Measurements from ENCODE around the gene MEPE. TPM values are rescaled to one million over a fixed set of nuclear protein-coding genes. Genes with fewer than 3 reads are reported as not detected.

MEPE gene
- polyA plus RNA-seq, 4 donors: 0.01 TPM; not detected in 3

DNA sequence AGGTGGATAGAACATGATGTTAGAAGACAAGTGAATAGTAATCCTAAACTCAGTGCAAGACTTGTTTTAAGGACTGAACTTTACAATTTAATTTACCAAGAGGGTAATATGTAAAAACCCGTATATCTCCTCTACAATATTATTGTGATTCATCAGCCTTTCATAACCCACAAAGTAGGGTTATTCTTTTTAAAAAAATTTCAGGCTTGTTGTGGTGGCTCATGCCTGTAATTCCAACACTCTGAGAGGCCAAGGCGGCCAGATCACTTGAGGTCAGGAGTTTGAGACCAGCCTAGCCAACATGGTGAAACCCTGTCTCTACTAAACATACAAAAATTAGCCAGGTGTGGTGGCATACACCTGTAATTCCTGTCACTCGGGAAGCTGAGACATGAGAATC, 26.2 kb upstream of the MEPE start:
- H3K27me3 ChIP-seq (ENCODE audit: control insufficient read depth in 3 of 3, insufficient read depth in 3 of 3, low read length in 3 of 3): no peaks in the 10 kb centered on the region
- H3K4me3 ChIP-seq (ENCODE audit: low read depth in 1 of 3, low read length in 3 of 3): no peak overlapping the region
- WGBS, 3 donors: 86 to 87% (median 86%) methylated on average over 3 of the region's 3 CpGs
- DNase-seq (no peak), FAIRE-seq (no peak)
- no peak overlapping the region for H3K27ac ChIP-seq (ENCODE audit: low read depth in 1 of 3, low read length in 2 of 3)
- H3K36me3 ChIP-seq (ENCODE audit: control insufficient read depth in 3 of 3, insufficient read depth in 2 of 3, low read depth in 1 of 3, low read length in 3 of 3): no peaks in the 10 kb centered on the region
- H3K4me1 ChIP-seq (ENCODE audit: control insufficient read depth in 3 of 3, insufficient read depth in 2 of 3, low read depth in 1 of 3, low read length in 2 of 3): no peaks in the 10 kb centered on the region
- H3K9me3 ChIP-seq (ENCODE audit: control insufficient read depth in 2 of 2, insufficient read depth in 1 of 2, low read depth in 1 of 2, low read length in 1 of 2): no peaks in the 10 kb centered on the region

DNA sequence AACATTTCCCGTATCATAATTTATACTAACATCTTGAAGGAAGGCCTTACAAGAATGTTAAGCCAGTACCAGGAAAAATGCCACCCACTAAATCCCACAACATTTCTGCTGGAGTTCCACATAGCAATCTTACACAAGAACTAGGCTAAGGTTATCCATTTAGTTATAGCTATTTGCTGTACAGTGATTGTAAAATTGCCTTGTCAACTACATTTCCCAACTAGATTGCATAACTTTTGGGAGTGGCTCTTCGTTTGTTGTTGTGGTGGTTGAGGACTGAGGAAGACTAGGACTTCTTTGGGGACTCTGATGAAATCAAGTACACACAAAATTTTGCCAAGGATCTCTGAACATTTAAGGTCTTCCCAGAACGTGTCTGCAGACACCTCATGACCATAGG, 25.4 kb upstream of the MEPE start:
- Histone ChIP-seq H3K4me3 (ENCODE audit: low read depth in 1 of 3, low read length in 3 of 3) (no peak overlapping the region), H3K36me3 (ENCODE audit: control insufficient read depth in 3 of 3, insufficient read depth in 2 of 3, low read depth in 1 of 3, low read length in 3 of 3) (no peaks in the 10 kb centered on the region), H3K9me3 (ENCODE audit: control insufficient read depth in 2 of 2, insufficient read depth in 1 of 2, low read depth in 1 of 2, low read length in 1 of 2) (no peaks in the 10 kb centered on the region), H3K27me3 (ENCODE audit: control insufficient read depth in 3 of 3, insufficient read depth in 3 of 3, low read length in 3 of 3) (no peaks in the 10 kb centered on the region), H3K27ac (ENCODE audit: low read depth in 1 of 3, low read length in 2 of 3) (no peak overlapping the region), H3K4me1 (ENCODE audit: control insufficient read depth in 3 of 3, insufficient read depth in 2 of 3, low read depth in 1 of 3, low read length in 2 of 3) (no peaks in the 10 kb centered on the region)
- FAIRE-seq (no peak), DNase-seq (peak in 1 of 2 donors; percentile 5)
- WGBS, 3 donors: 47 to 70% (median 59%) methylated on average over 3 of the region's 3 CpGs

DNA sequence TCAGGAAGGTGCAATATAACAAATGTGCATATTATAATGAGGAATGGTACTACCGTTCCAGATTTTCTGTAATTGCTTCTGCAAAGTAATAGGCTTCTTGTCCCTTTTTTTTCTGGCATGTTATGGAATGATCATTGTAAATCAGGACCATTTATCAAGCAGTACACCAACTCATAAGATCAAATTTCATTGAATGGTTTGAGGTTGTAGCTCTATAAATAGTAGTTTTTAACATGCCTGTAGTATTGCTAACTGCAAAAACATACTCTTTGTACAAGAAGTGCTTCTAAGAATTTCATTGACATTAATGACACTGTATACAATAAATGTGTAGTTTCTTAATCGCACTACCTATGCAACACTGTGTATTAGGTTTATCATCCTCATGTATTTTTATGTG, 20.8 kb upstream of the MEPE start:
- no peaks in the 10 kb centered on the region for H3K27me3 ChIP-seq (ENCODE audit: control insufficient read depth in 3 of 3, insufficient read depth in 3 of 3, low read length in 3 of 3)
- DNase-seq (no peak), FAIRE-seq (no peak)
- no peak overlapping the region for H3K27ac ChIP-seq (ENCODE audit: low read depth in 1 of 3, low read length in 2 of 3)
- WGBS, 3 donors: 92 to 97% (median 96%) methylated on average over 2 of the region's 2 CpGs
- no peak overlapping the region for H3K4me3 ChIP-seq (ENCODE audit: low read depth in 1 of 3, low read length in 3 of 3)
- no peaks in the 10 kb centered on the region for H3K9me3 ChIP-seq (ENCODE audit: control insufficient read depth in 2 of 2, insufficient read depth in 1 of 2, low read depth in 1 of 2, low read length in 1 of 2)
- no peaks in the 10 kb centered on the region for H3K4me1 ChIP-seq (ENCODE audit: control insufficient read depth in 3 of 3, insufficient read depth in 2 of 3, low read depth in 1 of 3, low read length in 2 of 3)
- H3K36me3 ChIP-seq (ENCODE audit: control insufficient read depth in 3 of 3, insufficient read depth in 2 of 3, low read depth in 1 of 3, low read length in 3 of 3): no peaks in the 10 kb centered on the region

DNA sequence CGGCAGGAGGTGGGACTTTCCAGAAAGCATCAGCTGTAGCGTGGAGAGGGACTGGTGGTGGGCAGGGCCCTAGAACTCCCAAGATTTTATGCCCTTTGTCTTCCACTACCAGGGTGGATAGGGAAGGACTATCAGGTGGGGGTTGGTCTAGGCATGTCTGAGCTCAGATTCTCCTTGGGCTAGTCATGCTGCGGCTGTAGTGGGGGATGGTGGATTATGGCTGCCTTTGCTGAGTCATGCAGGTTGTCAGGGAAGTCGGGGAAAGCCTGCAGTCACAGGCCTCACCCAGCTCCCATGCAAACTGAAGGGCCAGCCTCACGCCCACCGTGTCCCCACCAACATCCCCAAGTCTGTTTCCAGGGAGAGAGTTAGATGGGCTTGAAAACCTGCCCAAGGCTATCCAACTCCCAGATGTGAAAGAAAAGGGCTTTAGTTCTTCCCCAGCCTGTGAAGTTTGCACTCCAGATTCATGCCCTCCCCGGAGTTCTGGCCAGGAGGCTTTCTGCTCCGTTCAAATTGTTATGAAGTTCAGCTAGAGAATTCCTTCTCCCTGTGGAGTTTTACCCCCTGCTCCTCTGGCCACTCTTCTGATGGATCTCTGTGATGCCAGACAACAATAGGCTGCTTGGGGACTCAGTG, 13.4 kb upstream of the MEPE start:
- DNase-seq (no peak), FAIRE-seq (no peak)
- Histone ChIP-seq H3K4me3 (ENCODE audit: low read depth in 1 of 3, low read length in 3 of 3) (no peak overlapping the region), H3K4me1 (ENCODE audit: control insufficient read depth in 3 of 3, insufficient read depth in 2 of 3, low read depth in 1 of 3, low read length in 2 of 3) (no peaks in the 10 kb centered on the region), H3K9me3 (ENCODE audit: control insufficient read depth in 2 of 2, insufficient read depth in 1 of 2, low read depth in 1 of 2, low read length in 1 of 2) (no peaks in the 10 kb centered on the region), H3K27ac (ENCODE audit: low read depth in 1 of 3, low read length in 2 of 3) (no peak overlapping the region), H3K36me3 (ENCODE audit: control insufficient read depth in 3 of 3, insufficient read depth in 2 of 3, low read depth in 1 of 3, low read length in 3 of 3) (no peaks in the 10 kb centered on the region), H3K27me3 (ENCODE audit: control insufficient read depth in 3 of 3, insufficient read depth in 3 of 3, low read length in 3 of 3) (no peaks in the 10 kb centered on the region)
- 76 to 80% (median 78%) methylated on average over 8 of the region's 8 CpGs for WGBS, 3 donors

DNA sequence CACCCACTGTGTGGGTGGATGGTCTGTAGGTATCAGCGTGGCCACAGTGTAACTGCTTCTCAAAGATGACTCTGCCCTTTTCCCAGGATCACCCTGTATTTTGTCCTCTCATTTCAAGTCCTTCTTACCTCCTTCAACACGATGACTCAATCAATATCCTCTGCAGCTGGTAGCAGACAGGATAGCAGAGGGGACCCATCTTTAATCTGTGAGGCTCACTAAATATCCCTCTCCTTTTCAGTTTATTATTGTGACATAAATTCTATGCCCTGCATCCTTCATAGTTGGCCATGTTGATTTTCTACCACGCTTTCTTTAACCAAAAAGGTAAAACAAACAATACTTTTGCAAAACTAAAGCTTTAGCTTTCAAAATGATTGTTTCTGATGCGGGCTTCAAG, 9.6 kb upstream of the MEPE start:
- FAIRE-seq: no peak
- Histone ChIP-seq H3K27me3 (ENCODE audit: control insufficient read depth in 3 of 3, insufficient read depth in 3 of 3, low read length in 3 of 3) (peaks cover 0 to 2% (median 0%) of the 10 kb centered on the region in 3 donors), H3K9me3 (ENCODE audit: control insufficient read depth in 2 of 2, insufficient read depth in 1 of 2, low read depth in 1 of 2, low read length in 1 of 2) (peaks cover 0 to 2% of the 10 kb centered on the region in 2 donors), H3K27ac (ENCODE audit: low read depth in 1 of 3, low read length in 2 of 3) (no peak overlapping the region), H3K36me3 (ENCODE audit: control insufficient read depth in 3 of 3, insufficient read depth in 2 of 3, low read depth in 1 of 3, low read length in 3 of 3) (no peaks in the 10 kb centered on the region), H3K4me3 (ENCODE audit: low read depth in 1 of 3, low read length in 3 of 3) (no peak overlapping the region), H3K4me1 (ENCODE audit: control insufficient read depth in 3 of 3, insufficient read depth in 2 of 3, low read depth in 1 of 3, low read length in 2 of 3) (no peaks in the 10 kb centered on the region)
- no peak for DNase-seq
- 50 to 77% (median 69%) methylated on average over 4 of the region's 4 CpGs for WGBS, 3 donors

DNA sequence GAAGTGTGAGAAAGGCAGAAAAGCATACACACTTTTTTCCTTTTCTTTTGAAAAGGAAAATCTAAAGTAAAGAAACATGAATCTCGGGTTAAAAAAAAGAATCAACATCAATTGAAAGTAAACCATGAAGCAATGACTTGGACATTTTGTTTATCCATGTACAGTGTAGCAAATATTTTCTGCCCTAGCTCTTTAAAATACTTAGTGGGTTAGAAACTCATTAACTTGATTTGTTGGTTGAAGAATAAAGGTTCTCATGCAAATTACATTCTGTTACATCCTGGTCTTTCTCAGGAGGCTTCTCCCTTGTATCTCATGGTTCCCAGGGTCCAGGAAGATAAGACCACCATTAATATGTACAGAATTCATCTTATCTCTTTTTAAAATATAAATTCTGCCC, 9.0 kb upstream of the MEPE start:
- H3K36me3 ChIP-seq (ENCODE audit: control insufficient read depth in 3 of 3, insufficient read depth in 2 of 3, low read depth in 1 of 3, low read length in 3 of 3): no peaks in the 10 kb centered on the region
- H3K27ac ChIP-seq (ENCODE audit: low read depth in 1 of 3, low read length in 2 of 3): no peak overlapping the region
- H3K9me3 ChIP-seq (ENCODE audit: control insufficient read depth in 2 of 2, insufficient read depth in 1 of 2, low read depth in 1 of 2, low read length in 1 of 2): peaks cover 0 to 2% of the 10 kb centered on the region in 2 donors
- H3K4me1 ChIP-seq (ENCODE audit: control insufficient read depth in 3 of 3, insufficient read depth in 2 of 3, low read depth in 1 of 3, low read length in 2 of 3): no peaks in the 10 kb centered on the region
- peaks cover 0 to 2% (median 0%) of the 10 kb centered on the region in 3 donors for H3K27me3 ChIP-seq (ENCODE audit: control insufficient read depth in 3 of 3, insufficient read depth in 3 of 3, low read length in 3 of 3)
- FAIRE-seq (no peak), DNase-seq (no peak)
- 43 to 53% (median 53%) methylated on average over 1 of the region's 1 CpG for WGBS, 3 donors
- H3K4me3 ChIP-seq (ENCODE audit: low read depth in 1 of 3, low read length in 3 of 3): no peak overlapping the region

DNA sequence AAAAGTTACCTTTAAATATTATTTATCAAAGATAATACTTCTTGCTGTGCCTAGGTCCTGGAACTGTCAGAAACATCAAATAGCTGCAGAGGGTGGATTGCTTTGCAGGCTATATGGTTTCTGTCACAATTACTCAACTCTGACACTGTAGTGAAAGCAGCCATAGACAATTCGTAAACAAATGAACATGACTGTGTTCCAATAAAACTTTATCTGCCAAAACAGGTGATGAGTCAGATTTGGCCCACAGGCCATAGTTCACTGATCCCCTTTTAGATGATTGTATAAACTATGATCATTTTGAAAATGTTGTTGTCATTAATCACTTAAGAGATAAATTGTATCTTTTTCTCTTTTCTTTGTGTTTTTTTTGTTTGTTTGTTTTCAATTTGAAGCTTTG, 8.4 kb upstream of the MEPE start:
- 48 to 73% (median 50%) methylated on average over 1 of the region's 1 CpG for WGBS, 3 donors
- H3K27me3 ChIP-seq (ENCODE audit: control insufficient read depth in 3 of 3, insufficient read depth in 3 of 3, low read length in 3 of 3): peaks cover 0 to 2% (median 0%) of the 10 kb centered on the region in 3 donors
- no peak for FAIRE-seq

DNA sequence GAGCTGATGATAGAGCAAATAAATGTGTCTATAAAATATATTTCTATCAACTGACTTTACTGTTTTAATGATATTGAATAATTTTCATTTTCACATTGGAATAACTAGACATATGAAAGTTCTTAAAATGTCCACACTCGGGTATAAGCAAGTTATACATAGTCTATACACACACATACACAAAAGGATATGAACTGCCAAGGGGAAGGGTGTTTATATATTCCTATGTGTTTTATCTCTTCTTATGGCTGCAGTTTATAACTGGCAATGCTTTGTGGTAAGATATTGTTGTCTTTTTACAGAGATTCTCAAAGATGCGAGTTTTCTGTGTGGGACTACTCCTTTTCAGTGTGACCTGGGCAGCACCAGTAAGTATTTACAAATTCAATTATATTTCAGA, 1.6 kb downstream of the MEPE start:
- H3K36me3 ChIP-seq (ENCODE audit: control insufficient read depth in 3 of 3, insufficient read depth in 2 of 3, low read depth in 1 of 3, low read length in 3 of 3): no peaks in the 10 kb centered on the region
- no peak overlapping the region for H3K4me3 ChIP-seq (ENCODE audit: low read depth in 1 of 3, low read length in 3 of 3)
- peaks cover 0 to 4% (median 0%) of the 10 kb centered on the region in 3 donors for H3K27me3 ChIP-seq (ENCODE audit: control insufficient read depth in 3 of 3, insufficient read depth in 3 of 3, low read length in 3 of 3)
- no peaks in the 10 kb centered on the region for H3K4me1 ChIP-seq (ENCODE audit: control insufficient read depth in 3 of 3, insufficient read depth in 2 of 3, low read depth in 1 of 3, low read length in 2 of 3)
- 73 to 80% (median 76%) methylated on average over 2 of the region's 2 CpGs for WGBS, 3 donors
- FAIRE-seq: no peak
- H3K9me3 ChIP-seq (ENCODE audit: control insufficient read depth in 2 of 2, insufficient read depth in 1 of 2, low read depth in 1 of 2, low read length in 1 of 2): no peaks in the 10 kb centered on the region
- no peak for DNase-seq
- H3K27ac ChIP-seq (ENCODE audit: low read depth in 1 of 3, low read length in 2 of 3): no peak overlapping the region

More for the DNA sequence above, 8.4 kb upstream of the MEPE start:
- Histone ChIP-seq H3K4me3 (ENCODE audit: low read depth in 1 of 3, low read length in 3 of 3) (no peak overlapping the region), H3K4me1 (ENCODE audit: control insufficient read depth in 3 of 3, insufficient read depth in 2 of 3, low read depth in 1 of 3, low read length in 2 of 3) (no peaks in the 10 kb centered on the region), H3K9me3 (ENCODE audit: control insufficient read depth in 2 of 2, insufficient read depth in 1 of 2, low read depth in 1 of 2, low read length in 1 of 2) (peaks cover 0 to 2% of the 10 kb centered on the region in 2 donors), H3K27ac (ENCODE audit: low read depth in 1 of 3, low read length in 2 of 3) (no peak overlapping the region), H3K36me3 (ENCODE audit: control insufficient read depth in 3 of 3, insufficient read depth in 2 of 3, low read depth in 1 of 3, low read length in 3 of 3) (no peaks in the 10 kb centered on the region)
- DNase-seq: no peak

DNA sequence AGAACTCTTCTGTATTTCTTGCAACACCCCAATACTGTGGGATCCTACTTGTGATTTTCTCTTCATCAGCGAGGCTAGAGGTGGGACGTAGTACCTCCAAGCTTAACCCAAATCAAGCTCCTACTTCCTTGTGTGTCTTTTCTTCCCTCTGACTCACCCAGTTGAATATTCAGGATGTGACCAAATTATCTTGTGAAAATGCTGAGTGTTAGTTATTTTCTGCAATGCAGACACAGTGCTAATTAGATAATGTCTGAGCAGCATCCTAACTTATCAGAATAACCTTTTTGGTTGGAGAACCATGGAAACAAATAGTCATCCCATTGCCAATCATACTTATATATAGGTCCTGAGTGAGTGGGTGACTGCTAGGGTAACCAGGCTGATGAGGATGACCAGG, 2.4 kb downstream of the MEPE start:
- no peak for DNase-seq
- 85 to 93% (median 88%) methylated on average over 2 of the region's 2 CpGs for WGBS, 3 donors
- H3K27ac ChIP-seq (ENCODE audit: low read depth in 1 of 3, low read length in 2 of 3): no peak overlapping the region
- peaks cover 0 to 4% (median 0%) of the 10 kb centered on the region in 3 donors for H3K27me3 ChIP-seq (ENCODE audit: control insufficient read depth in 3 of 3, insufficient read depth in 3 of 3, low read length in 3 of 3)
- no peak overlapping the region for H3K4me3 ChIP-seq (ENCODE audit: low read depth in 1 of 3, low read length in 3 of 3)
- no peaks in the 10 kb centered on the region for H3K9me3 ChIP-seq (ENCODE audit: control insufficient read depth in 2 of 2, insufficient read depth in 1 of 2, low read depth in 1 of 2, low read length in 1 of 2)
- H3K36me3 ChIP-seq (ENCODE audit: control insufficient read depth in 3 of 3, insufficient read depth in 2 of 3, low read depth in 1 of 3, low read length in 3 of 3): no peaks in the 10 kb centered on the region
- no peaks in the 10 kb centered on the region for H3K4me1 ChIP-seq (ENCODE audit: control insufficient read depth in 3 of 3, insufficient read depth in 2 of 3, low read depth in 1 of 3, low read length in 2 of 3)
- FAIRE-seq: no peak
